ENCODE results near the gene CHST6. TPM values are rescaled to one million over a fixed set of nuclear protein-coding genes. Genes with fewer than 3 reads are reported as not detected.
A peak's percentile ranks its signal among the peaks of the same experiment; 100 is the strongest.

The CHST6 gene
- total and polyA plus RNA-seq, 9 of the 15 experiments (the other 6 are each of a cell fraction or from before 2014, with no cell fraction given): 0.01 to 0.05 (median 0.02) TPM; not detected in 6

DNA sequence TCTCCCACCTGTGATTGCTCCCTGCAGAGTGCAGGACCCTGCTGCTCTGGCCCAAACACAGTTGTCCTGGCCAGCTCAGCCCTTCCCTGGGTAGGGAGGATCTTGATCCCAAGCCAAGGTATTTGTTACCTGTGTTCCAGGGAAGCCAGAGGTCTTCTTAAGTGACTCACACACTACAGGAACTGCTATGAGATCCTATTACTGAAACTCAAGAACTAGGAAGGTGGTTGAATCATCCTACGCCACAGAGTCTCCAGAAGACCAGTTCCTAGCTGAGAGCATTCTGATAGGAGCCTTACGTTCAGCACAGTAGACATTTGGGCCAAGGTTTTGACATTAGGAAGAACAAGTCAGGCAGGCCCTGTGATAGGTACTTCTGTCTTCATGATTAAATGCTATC, 12.0 kb downstream of the CHST6 start:
- H3K36me3 ChIP-seq (ENCODE audit: control insufficient read depth, insufficient read depth, low read length): no peaks in the 10 kb centered on the region
- TF ChIP-seq HDAC2 (IDR thresholded peaks at IDR 0.05): no peak
- no peak for TF ChIP-seq CXXC5 (CRISPR knock-in tag; IDR thresholded peaks at IDR 0.05)
- no peak for TF ChIP-seq SREBF2 (CRISPR knock-in tag; IDR thresholded peaks at IDR 0.05)
- TF ChIP-seq CEBPB (tag; IDR thresholded peaks at IDR 0.05): no peak
- no peak for TF ChIP-seq RBM34 (IDR thresholded peaks at IDR 0.05; ENCODE audit: borderline replicate concordance, insufficient read depth, low read length)
- no peak for TF ChIP-seq HSF4 (CRISPR knock-in tag; IDR thresholded peaks at IDR 0.05; ENCODE audit: borderline replicate concordance)
- TF ChIP-seq POLR2AphosphoS5 (IDR thresholded peaks at IDR 0.05; ENCODE audit: control insufficient read depth, insufficient read depth, low read depth, low read length): no peak
- TF ChIP-seq, protein P1, sequence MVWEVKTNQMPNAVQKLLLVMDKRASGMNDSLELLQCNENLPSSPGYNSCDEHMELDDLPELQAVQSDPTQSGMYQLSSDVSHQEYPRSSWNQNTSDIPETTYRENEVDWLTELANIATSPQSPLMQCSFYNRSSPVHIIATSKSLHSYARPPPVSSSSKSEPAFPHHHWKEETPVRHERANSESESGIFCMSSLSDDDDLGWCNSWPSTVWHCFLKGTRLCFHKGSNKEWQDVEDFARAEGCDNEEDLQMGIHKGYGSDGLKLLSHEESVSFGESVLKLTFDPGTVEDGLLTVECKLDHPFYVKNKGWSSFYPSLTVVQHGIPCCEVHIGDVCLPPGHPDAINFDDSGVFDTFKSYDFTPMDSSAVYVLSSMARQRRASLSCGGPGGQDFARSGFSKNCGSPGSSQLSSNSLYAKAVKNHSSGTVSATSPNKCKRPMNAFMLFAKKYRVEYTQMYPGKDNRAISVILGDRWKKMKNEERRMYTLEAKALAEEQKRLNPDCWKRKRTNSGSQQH (CRISPR knock-in tag; IDR thresholded peaks at IDR 0.05): no peak
- TF ChIP-seq, protein P2, sequence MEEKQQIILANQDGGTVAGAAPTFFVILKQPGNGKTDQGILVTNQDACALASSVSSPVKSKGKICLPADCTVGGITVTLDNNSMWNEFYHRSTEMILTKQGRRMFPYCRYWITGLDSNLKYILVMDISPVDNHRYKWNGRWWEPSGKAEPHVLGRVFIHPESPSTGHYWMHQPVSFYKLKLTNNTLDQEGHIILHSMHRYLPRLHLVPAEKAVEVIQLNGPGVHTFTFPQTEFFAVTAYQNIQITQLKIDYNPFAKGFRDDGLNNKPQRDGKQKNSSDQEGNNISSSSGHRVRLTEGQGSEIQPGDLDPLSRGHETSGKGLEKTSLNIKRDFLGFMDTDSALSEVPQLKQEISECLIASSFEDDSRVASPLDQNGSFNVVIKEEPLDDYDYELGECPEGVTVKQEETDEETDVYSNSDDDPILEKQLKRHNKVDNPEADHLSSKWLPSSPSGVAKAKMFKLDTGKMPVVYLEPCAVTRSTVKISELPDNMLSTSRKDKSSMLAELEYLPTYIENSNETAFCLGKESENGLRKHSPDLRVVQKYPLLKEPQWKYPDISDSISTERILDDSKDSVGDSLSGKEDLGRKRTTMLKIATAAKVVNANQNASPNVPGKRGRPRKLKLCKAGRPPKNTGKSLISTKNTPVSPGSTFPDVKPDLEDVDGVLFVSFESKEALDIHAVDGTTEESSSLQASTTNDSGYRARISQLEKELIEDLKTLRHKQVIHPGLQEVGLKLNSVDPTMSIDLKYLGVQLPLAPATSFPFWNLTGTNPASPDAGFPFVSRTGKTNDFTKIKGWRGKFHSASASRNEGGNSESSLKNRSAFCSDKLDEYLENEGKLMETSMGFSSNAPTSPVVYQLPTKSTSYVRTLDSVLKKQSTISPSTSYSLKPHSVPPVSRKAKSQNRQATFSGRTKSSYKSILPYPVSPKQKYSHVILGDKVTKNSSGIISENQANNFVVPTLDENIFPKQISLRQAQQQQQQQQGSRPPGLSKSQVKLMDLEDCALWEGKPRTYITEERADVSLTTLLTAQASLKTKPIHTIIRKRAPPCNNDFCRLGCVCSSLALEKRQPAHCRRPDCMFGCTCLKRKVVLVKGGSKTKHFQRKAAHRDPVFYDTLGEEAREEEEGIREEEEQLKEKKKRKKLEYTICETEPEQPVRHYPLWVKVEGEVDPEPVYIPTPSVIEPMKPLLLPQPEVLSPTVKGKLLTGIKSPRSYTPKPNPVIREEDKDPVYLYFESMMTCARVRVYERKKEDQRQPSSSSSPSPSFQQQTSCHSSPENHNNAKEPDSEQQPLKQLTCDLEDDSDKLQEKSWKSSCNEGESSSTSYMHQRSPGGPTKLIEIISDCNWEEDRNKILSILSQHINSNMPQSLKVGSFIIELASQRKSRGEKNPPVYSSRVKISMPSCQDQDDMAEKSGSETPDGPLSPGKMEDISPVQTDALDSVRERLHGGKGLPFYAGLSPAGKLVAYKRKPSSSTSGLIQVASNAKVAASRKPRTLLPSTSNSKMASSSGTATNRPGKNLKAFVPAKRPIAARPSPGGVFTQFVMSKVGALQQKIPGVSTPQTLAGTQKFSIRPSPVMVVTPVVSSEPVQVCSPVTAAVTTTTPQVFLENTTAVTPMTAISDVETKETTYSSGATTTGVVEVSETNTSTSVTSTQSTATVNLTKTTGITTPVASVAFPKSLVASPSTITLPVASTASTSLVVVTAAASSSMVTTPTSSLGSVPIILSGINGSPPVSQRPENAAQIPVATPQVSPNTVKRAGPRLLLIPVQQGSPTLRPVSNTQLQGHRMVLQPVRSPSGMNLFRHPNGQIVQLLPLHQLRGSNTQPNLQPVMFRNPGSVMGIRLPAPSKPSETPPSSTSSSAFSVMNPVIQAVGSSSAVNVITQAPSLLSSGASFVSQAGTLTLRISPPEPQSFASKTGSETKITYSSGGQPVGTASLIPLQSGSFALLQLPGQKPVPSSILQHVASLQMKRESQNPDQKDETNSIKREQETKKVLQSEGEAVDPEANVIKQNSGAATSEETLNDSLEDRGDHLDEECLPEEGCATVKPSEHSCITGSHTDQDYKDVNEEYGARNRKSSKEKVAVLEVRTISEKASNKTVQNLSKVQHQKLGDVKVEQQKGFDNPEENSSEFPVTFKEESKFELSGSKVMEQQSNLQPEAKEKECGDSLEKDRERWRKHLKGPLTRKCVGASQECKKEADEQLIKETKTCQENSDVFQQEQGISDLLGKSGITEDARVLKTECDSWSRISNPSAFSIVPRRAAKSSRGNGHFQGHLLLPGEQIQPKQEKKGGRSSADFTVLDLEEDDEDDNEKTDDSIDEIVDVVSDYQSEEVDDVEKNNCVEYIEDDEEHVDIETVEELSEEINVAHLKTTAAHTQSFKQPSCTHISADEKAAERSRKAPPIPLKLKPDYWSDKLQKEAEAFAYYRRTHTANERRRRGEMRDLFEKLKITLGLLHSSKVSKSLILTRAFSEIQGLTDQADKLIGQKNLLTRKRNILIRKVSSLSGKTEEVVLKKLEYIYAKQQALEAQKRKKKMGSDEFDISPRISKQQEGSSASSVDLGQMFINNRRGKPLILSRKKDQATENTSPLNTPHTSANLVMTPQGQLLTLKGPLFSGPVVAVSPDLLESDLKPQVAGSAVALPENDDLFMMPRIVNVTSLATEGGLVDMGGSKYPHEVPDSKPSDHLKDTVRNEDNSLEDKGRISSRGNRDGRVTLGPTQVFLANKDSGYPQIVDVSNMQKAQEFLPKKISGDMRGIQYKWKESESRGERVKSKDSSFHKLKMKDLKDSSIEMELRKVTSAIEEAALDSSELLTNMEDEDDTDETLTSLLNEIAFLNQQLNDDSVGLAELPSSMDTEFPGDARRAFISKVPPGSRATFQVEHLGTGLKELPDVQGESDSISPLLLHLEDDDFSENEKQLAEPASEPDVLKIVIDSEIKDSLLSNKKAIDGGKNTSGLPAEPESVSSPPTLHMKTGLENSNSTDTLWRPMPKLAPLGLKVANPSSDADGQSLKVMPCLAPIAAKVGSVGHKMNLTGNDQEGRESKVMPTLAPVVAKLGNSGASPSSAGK (IDR thresholded peaks at IDR 0.05): no peak
- no peak for TF ChIP-seq PCBP2 (IDR thresholded peaks at IDR 0.05; ENCODE audit: low read depth, low read length, poor library complexity, severe bottlenecking)
- in situ Hi-C loops (cut with MboI): no loop called here
- H3K27ac ChIP-seq (ENCODE audit: extremely low read depth, low read depth, low read length): no peak overlapping the region
- no peaks in the 10 kb centered on the region for H4K20me1 ChIP-seq (replicated peaks; ENCODE audit: control insufficient read depth, insufficient read depth, low read length)
- H3K4me2 ChIP-seq (ENCODE audit: insufficient read depth, low read length): no peak overlapping the region
- peaks cover 0 to 9% of the 10 kb centered on the region in 2 experiments; a peak in 2 of 5 replicates for H3K4me1 ChIP-seq (replicated peaks in 1 of 2; ENCODE audit: control insufficient read depth in 2 of 2, insufficient read depth in 2 of 2, low read length in 2 of 2)
- no peak overlapping the region for H3K4me3 ChIP-seq
- H2AFZ ChIP-seq (ENCODE audit: low read depth, low read length): no peak overlapping the region
- no TSS peak for BruUV-seq (replicated peaks)
- 4% methylated on average over 2 of the region's 2 CpGs for WGBS (ENCODE audit: insufficient coverage, low coverage, missing lambda C conversion rate)
- intact Hi-C loops (cut with micrococcal nuclease): no loop called here
- H3K9ac ChIP-seq (ENCODE audit: insufficient read depth in 1 of 2, low read depth in 2 of 2, low read length in 2 of 2): no peak overlapping the region
- ATAC-seq (peak; percentile 28), DNase-seq (ENCODE audit: extremely low read depth in 1 of 4, low spot score in 3 of 4) (no peak), FAIRE-seq (peak; percentile 15)
- H3K9me1 ChIP-seq (ENCODE audit: control insufficient read depth, insufficient read depth, low read length): no peaks in the 10 kb centered on the region
- CTCF ChIA-PET (ENCODE audit: low intra/inter-chr PET ratio): no interaction called here
- peaks cover 5 to 59% of the 10 kb centered on the region in 2 experiments; a peak in 4 of 5 replicates for H3K27me3 ChIP-seq (ENCODE audit: control insufficient read depth in 2 of 2, insufficient read depth in 2 of 2, low read length in 2 of 2)
- H3K79me2 ChIP-seq (ENCODE audit: control insufficient read depth, insufficient read depth, low read length): no peaks in the 10 kb centered on the region
- H3K9me3 ChIP-seq (replicated peaks; ENCODE audit: control insufficient read depth, insufficient read depth, low read depth, low read length): no peaks in the 10 kb centered on the region
- POLR2A ChIA-PET: no interaction called here

All from K562 (cell line).